Omental fat pad (tissue), 4 donors: Measurements from ENCODE around the gene FAM167B. TPM values are rescaled to one million over a fixed set of nuclear protein-coding genes. Genes with fewer than 3 reads are reported as not detected.
A peak's percentile ranks its signal among the peaks of the same experiment; 100 is the strongest.

Experiments used
- ATAC-seq: fragments of 150-250 bp; one replicate; pipeline ENCODE4 v1.9.1; 2016; ENCODE audit warnings: mild to moderate bottlenecking, moderate library complexity; ENCODE audit not compliant: low FRiP score
- DNase-seq: peaks from one replicate; pipeline ENCODE4 v3.0.0-alpha.2; 2019; ENCODE audit warnings: low spot score
- total RNA-seq, 4 donors: library from RNA; depleted of rRNA; stranded (reverse); fragments of >200 nt; gene quantifications; one replicate each; pipeline ENCODE4 v1.1.0, GENCODE V29; 2016
- TF ChIP-seq, protein P1 (sequence below), 3 donors: fragments of 450-650 bp; IDR thresholded peaks; one replicate each; pipeline ENCODE4 v1.5.1; 2016 to 2017; ENCODE audit warnings: antibody characterized with exemption in 3 of 3, mild to moderate bottlenecking in 3 of 3, moderate library complexity in 2 of 3

Gene FAM167B
- total RNA-seq, 4 donors from 2014 or later = 1.8 to 14.8 (median 3.8) TPM

DNA sequence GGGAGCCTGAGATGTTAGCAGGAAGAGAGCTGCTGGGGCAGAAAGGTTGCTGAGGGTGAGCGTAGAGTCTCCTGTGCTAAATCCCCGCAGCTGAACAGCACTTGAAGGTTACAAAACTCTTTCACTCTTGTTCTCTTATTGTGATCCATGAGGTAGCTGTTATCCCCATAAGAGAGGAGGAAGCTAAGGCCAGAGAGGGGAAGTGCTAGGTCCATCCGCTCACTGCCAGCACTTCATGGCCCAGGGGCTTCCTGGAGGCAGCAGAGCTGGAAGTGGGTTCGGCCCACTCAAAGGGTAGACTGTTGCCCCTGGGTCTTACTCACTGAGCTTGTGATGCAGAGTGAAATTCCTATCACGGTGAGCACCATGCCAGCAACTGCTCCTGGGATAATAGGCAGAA is 30.5 kb upstream of the FAM167B start:
- DNase-seq (no peak), ATAC-seq (no peak)
- TF ChIP-seq, protein P1, sequence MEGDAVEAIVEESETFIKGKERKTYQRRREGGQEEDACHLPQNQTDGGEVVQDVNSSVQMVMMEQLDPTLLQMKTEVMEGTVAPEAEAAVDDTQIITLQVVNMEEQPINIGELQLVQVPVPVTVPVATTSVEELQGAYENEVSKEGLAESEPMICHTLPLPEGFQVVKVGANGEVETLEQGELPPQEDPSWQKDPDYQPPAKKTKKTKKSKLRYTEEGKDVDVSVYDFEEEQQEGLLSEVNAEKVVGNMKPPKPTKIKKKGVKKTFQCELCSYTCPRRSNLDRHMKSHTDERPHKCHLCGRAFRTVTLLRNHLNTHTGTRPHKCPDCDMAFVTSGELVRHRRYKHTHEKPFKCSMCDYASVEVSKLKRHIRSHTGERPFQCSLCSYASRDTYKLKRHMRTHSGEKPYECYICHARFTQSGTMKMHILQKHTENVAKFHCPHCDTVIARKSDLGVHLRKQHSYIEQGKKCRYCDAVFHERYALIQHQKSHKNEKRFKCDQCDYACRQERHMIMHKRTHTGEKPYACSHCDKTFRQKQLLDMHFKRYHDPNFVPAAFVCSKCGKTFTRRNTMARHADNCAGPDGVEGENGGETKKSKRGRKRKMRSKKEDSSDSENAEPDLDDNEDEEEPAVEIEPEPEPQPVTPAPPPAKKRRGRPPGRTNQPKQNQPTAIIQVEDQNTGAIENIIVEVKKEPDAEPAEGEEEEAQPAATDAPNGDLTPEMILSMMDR (IDR thresholded peaks at IDR 0.05) = no peak

DNA sequence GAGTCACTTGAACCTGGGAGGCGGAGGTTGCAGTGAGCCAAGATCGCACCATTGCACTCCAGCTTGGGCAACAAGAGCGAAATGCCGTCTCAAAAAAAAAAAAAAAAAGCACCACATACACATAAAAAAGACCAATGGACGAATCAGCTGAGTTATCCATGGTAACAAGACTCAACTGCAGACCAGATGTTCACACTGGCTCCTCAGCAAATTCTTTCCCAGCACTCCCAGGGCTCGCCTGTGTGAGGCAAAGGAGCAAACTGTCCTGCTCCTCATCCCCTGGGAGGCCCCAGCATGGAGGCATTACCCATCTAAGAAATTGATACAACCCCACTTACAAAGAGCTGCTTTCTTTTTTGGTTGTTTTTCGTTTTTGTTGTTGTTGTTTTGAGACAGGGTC is 28.0 kb upstream of the FAM167B start:
- ATAC-seq (no peak), DNase-seq (no peak)
- TF ChIP-seq, protein P1 (IDR thresholded peaks at IDR 0.05) = no peak

DNA sequence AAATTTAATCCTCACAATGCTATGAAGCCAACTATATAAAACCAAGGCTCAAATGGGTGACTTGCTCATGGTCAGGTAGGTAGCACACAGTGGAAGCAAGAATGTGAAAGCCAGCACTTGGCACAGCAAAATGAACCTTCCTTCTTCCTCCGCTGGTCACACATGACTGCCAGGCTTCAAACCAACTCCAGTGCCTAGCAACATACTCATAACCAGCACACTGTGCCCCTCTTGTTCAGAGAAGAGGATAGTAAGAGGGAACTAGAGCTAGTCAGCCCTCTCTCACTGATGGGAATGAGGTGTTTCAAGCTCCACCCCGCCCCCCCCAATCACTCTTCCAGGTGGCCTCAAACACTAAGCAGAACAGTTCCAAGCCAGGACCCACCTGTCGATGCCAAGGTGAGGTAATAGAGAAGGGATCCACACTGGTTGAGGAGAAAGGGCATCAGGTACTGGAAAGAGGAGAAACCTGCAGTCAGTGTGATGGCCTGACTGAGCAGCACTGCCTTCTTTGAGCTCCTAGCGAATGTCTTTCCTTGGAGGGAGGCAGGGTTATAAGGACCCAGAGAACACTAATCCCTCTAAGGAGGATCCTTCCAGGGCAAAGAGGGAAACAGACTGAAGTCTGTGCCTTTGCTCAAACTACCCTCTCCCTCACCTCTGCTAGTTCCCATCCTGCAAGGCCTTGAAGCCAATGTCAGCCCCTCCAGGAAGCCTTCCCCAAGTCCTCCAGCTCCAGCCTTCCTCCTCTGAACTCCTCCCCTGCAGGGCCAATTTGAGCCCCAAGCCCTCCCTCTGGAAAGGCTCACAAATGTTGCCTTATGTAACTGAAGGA is 26.1 kb upstream of the FAM167B start:
- DNase-seq (no peak), ATAC-seq (no peak)
- TF ChIP-seq, protein P1 (IDR thresholded peaks at IDR 0.05) = no peak

DNA sequence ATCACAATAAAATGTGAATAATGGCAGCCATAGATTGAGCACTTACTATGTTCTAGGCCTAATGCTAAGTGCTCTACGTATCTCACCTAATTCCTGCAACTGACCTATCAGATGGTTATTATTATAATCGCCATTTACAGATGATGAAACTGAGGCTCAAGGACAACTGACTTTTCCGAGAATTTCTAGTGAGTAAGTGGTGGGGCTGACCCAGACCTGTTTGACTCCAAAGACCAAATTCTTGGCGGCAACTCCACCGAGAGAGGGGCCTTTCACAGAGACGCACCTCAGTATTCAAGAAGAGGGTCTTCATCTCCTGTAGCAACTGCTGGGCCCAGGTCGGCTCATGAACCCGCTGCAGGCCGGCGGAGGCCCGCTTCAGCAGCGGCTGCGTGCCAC is 25.4 kb upstream of the FAM167B start:
- ATAC-seq = peak; percentile 8

DNA sequence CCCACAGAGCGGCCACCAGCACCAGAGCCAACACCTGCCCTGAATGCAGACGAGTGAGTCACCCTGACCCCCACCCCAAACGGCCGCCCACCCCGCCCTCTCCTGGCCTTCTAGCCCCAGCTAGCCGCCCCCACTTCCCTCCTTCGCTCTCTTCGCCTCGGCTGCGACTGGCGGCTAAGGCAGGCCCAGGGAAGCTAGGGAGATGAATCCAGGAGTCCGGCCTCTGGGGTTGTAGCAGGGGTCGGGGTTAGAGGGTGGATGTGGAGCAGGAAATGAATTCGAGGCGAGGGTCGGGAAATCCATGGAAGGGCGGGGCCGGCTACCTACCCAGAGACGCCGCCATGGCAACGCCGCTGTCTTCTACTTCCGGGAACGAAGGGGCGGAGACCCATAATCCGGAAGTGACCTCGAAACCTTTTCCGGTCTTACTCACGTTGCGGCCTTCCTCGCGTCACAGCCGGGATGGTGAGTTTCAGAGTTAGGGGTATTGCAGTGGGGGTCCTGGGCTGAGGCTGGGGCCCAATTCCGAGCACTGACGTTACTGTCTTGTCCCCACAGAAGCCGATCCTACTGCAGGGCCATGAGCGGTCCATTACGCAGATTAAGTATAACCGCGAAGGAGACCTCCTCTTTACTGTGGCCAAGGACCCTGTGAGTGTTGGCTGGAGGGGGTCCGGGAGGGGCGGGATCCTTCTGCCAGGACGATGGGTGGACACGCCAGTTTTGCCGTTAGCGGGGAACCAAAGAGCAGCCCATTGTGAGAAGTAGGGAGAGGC is 24.9 kb upstream of the FAM167B start, which contains the start of the genes EIF3I and TMEM234:
Gene EIF3I (plus strand): TSS at position 428 of the 776 bp plus-strand sequence. CDS start 35 bp downstream, at position 463.
Gene TMEM234 (minus strand): TSS at position 374 of the 776 bp plus-strand sequence. CDS start 31 bp downstream, at position 343.
- DNase-seq (peak; percentile 94), ATAC-seq (peak; percentile 93)
- TF ChIP-seq, protein P1 (IDR thresholded peaks at IDR 0.05) = no peak

More for the DNA sequence above, 25.4 kb upstream of the FAM167B start:
- TF ChIP-seq, protein P1 (IDR thresholded peaks at IDR 0.05) = no peak
- DNase-seq = no peak

DNA sequence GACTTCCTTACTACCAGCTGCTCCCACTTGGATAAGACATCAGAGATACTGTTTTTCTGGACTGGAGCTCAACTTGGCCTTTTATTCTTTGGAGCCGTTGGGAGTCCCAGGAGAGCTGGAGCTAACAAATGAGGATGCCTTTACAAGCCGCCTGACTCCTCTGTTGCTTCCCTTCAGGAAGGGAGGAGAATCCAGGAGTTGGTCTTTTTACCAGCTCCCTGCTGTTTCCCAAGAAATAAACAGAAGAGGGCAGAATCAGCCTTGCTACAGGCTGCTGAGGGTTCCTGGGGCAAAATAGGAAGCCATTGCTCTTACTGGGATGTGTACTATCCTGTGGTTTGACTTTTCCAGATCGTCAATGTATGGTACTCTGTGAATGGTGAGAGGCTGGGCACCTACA is 23.3 kb upstream of the FAM167B start:
- no peak for ATAC-seq
- TF ChIP-seq, protein P1 (IDR thresholded peaks at IDR 0.05) = no peak
- DNase-seq = no peak
